Activated CD4-positive, alpha-beta T cell treated with anti-CD3 and anti-CD28 coated beads, Interleukin-2, Interleukin-6, amounts not matched to agents 100 ng/mL and 50 ng/mL, durations not matched to agents 16 hours and 8 hours (primary cell): ENCODE measurements around the gene GALNTL6.

Experiments used
- DNase-seq: peaks from one replicate; pipeline ENCODE4 v3.0.0-alpha.2; 2020

Gene GALNTL6

DNA sequence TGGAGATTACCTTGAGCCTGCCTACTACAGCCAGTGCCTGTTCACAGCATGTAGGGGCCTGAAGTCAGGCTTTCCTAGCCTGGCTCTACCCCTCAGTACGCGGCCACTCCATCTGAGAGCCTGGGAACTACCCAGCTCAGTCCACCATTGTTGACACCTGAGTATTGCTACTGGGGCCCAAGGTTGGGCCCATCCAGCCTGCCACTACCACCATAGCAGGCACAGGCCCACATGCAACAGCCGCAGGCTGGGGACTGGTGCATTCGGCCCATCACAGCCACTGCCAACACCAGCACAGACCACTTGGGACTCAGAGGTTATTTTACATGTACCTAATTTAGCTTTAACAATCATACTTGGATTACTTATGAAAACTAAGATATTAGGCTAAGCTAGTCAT, 314.0 kb downstream of the GALNTL6 start:
- DNase-seq: no peak

DNA sequence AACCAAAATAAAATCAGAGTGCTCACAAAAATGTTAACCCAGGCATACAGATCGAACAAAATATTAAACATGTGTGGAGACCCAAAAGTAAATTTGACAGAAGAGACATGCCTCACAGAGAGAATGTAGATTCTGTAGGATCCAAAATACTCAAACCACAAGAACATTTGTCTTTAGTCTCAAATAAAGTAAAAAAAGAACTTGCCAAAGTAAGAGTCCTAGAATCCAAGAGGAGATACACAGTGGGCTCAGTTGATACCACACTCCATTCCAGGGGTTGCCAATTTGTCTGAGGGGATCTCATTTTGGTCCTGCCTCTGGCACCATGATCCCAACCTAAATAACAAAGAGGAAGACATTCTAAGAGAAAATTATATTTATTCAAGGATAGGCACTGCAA, 316.4 kb downstream of the GALNTL6 start:
- DNase-seq: no peak

DNA sequence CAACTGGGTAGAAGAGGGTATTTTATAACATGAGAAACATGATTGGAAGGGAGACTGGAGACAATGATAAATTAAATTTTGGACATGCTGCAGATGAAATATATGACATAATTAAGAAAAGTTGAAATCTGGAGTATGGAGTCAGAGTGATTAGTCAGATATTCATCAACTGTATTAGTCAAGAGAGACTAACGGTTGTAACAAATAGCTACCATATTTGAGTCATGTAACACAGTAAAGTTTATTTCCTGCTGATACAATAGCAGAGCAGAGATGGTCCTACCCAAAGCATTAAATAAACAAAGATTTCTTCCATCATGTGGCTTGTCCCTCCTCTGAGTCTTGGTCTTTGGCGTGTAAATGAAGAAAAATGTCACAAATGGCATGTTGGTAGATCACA, 321.3 kb downstream of the GALNTL6 start:
- DNase-seq: no peak

DNA sequence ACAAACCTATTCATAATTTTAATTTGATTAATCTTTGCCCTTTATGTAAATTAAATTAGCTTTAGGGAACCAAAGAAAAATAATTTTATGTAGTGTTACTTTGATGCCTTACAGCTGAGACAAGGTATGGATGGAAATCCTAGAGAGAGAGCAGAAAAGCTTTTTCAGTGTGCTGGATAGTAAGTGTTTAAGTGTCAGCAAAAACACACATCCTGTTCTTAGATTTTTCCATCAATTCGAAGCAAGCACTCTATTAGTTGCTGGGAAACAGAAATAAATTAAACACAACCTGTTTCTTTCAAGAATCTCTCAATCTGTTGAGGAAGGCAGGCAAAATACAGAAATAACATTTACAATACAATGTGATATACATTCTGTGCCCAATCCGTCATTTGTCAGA, 327.8 kb downstream of the GALNTL6 start:
- DNase-seq: no peak

DNA sequence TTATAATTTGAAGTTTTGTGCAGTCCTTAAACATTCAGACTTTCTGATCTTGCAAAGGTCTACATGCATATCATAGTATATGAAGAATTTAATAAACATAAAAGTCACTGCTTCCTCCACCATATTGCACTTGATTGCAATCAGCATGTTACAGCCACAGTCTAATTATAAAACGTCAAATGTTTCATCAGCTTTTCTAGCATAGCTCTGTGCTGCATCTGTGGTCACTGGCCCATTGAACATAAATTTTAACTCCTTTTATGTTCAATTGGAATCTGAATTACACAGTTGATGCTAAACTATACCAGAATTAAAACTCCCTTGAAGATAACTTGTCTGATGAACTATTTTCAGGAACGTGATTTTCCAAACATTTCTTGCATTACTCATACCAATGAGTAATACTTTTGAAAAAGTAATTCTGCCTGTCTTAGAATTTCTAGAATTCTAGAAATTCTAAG, 329.1 kb downstream of the GALNTL6 start:
- no peak for DNase-seq

DNA sequence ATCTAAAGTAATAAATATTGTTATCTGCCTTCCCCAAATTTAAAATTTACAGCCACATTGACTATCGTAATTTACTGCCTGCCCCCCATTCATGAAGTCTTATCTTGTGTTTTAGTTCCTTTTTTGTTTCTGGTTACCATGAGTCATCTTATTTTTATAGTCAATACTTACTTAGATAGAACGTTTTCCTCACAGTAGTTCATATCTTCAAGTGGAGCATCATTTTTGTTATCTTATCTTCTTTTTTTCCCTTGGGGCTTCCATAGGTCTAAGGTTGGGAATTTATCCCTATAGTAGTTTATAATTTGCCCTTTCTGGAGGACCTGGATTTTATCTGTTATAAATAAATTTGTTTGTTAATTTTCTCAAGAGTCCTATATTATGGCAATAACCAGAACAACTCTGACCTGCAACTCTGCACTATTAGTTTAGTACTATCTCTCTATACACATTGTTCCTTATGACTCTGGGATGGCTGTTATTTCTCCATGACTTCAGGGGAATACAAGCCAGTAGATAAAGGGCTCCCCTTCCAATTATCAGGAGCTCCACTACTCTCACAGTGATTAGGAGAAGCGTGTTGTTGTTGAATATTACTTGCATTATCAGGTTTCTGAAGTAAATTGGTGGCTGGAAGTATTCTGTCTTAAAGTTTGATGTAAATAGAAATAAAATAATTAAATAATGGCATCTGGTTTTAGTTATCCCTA, 330.6 kb downstream of the GALNTL6 start:
- DNase-seq: no peak

DNA sequence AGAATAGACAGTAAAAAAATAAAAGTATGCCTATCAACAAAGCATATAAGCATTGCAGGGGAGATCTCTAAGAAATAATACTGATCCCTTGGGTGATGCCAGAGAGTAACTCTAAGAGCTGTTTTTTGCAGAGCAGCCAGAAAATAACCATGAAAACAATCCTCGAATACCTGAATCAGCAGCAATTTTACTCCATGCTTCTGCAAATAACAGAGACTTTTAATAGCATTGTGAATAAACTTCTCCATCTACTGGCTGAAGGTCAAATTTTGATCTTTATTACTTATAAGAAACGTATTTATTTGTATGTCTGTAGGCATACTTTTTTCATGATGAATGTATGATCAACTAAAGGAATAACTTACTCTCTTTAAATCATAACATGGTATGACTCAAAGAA, 334.5 kb downstream of the GALNTL6 start:
- DNase-seq: no peak

DNA sequence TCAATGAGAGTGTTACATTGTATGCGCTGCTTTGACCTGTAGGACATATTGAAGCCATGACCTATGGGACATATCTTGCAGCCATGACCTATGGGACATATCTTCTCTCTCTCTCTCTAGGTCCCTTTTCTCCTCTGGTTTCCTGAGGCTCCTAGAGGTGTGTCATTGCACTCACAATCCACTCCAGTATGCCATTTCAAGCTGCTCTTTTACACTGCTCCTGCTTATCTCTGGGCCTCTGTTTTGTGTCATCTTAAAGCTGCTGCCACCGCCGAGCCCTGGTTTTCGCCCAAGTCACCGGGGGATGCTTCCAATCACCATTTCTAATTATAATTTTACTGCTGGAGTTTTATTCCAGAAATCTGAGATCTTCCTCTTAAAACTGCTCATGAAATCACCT, 336.1 kb downstream of the GALNTL6 start:
- DNase-seq: no peak

DNA sequence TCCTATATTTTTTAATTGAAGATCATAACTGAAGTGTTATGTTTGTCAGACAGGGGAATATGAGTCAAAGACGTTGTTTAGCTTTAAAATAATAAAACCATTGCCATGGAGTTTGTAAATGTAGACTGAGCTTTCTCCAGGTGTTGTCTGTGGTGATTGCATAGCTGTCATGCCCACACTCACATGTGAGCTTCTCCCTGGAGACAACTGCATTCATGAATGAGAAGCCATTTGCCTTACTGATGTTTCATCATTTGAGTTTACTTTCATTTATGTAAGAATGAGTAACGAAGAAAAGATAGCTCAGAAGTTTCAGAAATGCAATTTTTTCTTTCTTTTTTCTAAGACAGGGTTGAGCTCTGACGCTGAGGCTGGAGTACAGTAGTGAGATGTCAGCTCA, 339.1 kb downstream of the GALNTL6 start:
- DNase-seq: no peak

DNA sequence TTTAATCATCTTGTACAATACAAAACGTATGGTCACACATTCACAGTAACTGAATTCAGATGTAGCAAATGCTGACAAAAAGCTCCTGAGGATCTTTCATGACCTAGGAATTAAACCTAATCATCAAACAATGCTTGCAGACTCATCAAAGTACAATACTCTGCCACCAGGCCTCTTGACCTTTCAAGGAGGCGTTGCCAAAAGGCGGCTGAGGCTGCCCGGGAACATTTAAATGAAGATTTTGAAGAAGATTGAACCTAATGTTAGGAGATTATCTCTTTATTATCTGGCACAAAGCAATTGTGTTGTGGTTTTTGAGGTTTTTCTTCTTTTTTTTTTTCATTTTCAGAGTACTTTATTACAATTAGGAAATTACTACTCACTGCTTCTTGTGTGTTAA, 340.5 kb downstream of the GALNTL6 start:
- no peak for DNase-seq

DNA sequence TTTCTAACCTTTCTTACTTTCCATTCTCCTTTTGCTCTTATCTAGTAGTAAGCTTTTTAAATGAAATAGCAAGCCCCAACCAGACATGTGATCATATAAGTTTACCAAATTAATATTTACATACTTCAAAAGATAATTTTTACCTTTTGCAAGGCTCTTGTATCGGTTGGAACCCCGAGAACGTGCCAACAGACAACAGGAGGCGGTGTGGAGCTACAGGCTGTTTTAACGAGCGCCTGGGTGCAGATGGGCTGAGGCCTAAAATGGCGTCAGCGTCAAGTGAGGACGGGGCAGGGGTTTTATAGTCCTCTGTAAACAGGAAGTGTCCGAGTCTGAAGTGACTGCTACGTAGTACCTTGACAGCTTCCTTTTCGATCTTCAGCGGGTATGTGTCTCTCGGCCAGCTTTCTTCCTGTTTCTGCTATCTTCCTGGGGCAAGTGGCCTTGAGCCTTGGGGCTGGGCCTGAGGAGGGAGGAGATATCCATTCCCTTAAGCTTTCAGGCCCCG, 342.7 kb downstream of the GALNTL6 start:
- DNase-seq: no peak

DNA sequence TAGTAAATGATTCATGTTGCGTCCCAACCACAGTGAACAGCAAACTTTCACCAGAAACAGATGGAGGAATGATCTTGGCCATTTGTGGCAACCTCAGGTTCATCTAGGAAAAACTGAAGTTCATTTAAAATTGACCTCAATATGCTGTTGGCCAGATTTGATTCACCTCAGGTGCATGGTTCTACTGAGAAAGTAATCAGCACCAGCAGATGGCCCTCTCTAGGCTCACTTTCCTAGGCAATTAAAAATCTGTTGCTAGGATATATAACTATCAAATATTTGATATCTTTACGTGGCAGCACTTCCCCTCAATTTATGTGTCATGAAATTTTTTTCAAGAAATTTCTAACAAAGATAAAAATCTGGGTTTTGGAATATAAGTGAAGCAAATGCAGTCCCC, 344.7 kb downstream of the GALNTL6 start:
- no peak for DNase-seq

DNA sequence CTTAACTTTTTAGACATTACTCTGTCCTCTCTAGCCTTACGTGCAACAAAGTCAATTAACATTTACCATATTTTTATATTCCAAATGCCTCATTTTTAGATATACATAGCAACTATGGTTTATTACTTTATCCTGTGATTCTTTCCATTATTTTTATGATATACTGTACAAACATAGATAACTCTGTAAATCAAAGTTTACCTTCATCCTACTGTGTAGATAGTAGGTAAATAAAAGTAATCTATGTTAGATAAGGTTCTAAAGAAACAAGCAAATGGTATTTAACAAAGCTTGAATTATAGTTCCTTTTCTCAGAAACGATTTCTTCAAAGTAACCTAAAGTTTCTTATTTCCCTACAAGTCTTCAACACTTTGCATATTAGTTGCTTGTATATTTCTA, 350.0 kb downstream of the GALNTL6 start:
- DNase-seq: no peak

DNA sequence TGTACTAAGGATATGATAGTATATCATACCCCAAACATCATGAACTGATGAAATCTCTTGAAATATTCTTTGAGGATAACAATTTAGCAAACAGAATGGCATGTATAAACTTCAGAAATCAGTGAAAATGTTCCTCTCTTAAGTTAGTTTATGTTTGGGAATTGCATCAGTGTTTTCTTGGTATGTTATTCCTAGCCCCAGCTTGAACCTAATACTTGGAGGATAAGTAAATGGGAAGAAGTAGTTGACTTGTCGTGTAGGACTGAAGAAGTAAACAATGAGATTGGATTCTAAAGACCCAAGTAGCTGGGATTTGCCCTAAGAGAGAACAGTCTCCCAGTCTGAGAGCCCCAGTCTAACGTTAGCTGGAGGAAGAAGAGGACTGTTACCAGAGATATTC, 355.7 kb downstream of the GALNTL6 start:
- DNase-seq: no peak

DNA sequence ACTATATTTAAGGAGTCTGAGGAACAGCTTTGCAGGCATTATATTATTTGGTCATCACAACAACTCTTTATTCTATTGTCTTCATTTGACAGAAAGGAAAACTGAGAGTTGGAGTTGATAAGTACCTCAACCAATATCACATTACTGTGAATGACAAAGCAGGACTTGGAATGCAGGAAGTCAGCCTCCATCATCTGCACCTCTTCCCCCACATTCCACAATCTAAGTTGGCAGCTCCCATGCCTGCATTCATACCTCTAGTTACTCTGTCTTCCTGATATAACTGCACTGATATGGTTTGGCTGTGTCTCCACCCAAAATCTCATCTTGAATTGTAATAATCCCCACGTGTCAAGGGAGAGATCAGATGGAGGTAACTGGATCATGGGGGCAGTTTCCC, 356.7 kb downstream of the GALNTL6 start:
- DNase-seq: no peak

DNA sequence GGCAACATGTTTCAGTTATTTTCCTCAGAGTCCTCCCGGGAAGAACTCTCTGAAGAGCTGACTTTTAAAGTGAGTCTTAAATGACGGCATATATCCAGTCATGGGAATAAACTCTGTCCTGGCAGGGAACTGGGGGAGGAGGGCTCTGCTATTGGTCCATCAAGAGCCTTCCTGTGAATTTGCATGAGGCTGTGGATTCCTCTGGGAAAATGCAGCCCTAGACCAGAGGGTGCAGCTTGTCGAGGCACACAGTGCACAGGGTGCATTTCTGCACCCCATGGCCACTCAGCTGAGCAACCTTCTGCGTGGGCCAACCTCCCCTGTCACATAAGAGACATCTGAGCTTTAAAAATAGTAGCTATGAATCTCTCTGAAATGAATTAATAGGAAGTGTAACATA, 360.0 kb downstream of the GALNTL6 start:
- no peak for DNase-seq

DNA sequence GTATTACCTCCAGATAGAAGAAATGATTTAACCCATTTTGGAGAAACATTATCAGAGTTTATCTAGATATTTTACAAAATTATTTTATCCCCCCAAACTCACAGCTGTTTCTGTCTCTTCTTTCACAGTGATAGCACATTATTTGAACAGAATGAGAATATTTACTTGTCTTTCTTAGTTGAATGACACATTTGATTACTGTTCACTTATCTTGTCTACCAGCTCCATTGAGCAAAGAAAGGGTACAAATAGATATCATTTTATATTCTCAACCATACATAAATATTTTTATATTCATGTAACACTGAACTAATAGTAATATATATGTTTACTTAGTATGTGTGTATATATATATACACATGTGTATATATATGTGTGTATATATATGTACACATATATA, 364.2 kb downstream of the GALNTL6 start:
- DNase-seq: no peak

DNA sequence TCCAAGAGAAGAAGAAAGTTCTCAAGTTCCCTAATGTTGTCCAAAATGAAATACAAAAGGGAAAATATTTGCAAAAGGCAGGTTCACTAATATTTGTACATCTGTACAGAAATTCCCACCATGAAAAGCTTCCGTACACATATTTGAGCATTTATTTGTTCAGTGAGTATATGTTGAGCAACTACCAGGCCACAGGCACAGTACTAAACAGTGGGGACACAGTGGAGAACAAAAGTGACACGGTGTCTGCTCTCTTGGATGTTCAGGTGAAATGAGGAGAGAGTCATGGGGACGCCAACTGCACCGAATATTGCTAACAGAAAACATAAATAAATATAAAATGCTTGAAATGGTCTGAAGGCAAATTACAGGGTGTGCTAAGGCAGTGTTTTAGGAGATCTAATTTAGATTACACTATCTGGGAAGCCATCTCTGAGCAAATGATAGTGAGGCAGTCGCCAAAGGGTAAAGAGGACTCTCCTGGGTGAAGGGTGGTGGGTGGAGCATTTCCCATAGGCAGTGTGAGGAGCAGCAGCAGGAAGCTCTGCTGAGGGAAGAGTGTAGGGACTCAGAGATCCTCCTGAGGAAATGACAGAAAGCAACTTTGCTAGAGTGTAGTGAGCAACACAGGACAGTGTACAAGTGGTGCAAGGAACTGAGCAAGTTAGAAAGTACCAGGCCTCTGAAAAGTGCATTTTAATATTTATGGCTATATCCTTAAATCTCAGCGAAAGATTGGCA, 375.2 kb downstream of the GALNTL6 start:
- DNase-seq: no peak

DNA sequence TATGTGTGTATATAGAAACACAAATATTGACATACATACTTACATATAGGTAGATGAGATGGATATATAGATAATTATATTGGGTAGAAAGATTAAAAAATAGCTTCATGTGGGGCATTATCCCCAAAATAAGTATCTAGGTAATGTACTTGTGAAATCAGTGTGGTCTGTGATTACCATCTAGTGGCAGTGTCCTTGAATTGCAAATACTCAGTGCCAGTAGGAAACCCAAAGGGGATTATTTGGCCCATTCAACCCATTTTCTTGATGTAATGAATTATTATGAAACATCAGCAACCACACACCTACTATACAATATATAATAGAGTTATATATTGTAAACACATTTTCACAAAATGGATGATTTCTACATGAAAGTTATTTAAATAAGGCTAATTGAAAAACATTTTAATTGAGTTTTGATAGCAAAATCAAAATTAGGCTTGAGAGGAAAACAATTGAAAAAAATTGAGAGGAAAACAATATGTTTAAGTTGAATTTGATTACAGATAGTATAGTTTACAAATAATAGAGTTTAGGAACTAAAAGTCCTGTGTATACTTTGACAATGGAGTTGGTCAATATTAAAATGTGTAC, 389.4 kb downstream of the GALNTL6 start:
- peak; percentile 1 for DNase-seq

DNA sequence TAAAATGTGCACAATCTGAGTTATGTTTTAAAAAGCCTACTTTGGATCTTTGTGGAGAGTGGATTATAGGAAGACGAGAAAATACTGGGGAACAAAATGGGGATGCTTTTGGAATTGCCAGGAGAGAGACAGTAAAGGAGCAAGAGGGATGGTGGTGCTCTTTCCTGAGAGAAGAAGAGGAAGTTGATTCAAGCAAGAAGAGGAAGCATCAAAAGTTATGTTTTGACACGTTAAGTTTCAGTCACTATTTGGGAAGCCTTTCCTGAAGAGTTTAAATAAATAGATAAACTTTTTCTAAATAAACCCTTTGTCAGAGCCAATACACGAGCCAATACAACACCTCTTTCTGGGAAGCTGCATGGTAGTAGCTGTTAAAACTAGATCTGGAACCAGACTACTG, 394.1 kb downstream of the GALNTL6 start:
- no peak for DNase-seq

DNA sequence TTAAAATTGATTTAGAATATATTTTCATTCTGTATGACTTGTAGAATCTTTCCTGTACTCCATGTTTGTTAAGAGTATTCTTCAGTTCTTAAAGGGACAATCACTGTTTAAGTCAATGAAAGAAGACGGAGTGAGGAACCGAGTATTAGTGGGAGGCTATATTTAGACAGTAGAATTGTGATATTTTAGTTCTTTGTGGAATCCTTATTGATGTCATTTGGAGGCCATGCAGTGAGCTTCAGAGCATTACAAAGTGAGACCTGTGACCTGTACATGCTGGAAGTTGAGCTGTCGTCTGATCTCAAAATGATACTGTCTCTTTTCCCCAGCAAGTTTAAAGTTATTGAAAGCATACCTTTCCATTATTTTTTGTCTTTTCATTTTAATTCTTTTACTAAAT, 394.7 kb downstream of the GALNTL6 start:
- DNase-seq: no peak

DNA sequence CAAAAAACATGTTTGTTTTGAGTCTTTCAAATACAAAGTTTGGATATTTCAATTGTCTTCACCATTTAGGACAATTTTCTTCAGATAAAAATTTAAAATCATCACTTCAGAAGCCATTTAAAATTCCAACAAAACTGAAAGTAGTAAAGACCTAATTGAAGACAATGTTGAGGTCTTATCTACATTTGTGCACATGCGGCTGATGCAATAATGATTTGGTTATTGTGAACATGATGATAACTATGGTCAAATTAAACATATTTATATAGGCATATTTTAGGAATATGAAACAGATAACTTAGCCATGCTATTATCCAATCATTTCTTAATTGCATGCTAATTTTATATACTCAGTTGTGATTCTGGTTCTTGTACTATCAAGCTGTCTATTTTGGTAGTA, 407.5 kb downstream of the GALNTL6 start:
- no peak for DNase-seq

DNA sequence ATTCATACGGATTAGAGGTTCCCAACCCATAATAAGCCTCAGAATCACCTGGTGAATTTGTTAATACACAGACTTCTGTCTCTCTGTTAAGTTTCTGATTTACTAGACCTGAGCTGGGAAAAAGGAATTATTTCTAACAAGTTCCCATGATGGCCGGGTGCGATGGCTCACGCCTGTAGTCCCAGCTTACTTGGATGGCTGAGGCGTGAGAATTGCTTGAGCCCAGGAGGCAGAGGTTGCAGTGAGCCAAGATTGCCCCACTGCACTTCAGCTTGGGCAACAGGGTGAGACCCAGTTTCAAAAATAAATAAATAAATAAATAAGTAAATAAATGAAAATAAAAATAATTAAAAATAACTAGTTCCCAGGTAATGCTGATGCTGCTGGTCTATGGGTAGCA, 412.3 kb downstream of the GALNTL6 start:
- DNase-seq: no peak

DNA sequence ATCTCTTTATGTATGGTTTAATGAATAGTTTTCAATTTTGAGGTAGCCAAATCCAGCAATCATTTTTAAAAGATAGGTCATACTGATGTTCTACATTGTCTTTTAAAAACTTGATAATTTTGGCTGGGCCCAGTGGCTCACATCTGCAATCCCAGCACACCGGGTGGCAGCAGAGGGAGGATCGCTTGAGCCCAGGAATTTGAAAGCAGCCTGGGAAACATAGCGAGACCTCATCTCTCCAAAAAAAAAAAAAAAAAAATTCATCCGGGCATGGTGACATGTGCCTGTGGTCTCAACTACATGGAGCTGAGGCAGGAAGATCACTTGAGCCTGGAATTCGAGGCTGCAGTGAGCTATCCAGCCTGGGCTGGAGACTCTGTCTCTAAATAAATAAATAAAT, 419.8 kb downstream of the GALNTL6 start:
- no peak for DNase-seq
